ENCODE measurements around the gene C17orf50.

Gene C17orf50

DNA sequence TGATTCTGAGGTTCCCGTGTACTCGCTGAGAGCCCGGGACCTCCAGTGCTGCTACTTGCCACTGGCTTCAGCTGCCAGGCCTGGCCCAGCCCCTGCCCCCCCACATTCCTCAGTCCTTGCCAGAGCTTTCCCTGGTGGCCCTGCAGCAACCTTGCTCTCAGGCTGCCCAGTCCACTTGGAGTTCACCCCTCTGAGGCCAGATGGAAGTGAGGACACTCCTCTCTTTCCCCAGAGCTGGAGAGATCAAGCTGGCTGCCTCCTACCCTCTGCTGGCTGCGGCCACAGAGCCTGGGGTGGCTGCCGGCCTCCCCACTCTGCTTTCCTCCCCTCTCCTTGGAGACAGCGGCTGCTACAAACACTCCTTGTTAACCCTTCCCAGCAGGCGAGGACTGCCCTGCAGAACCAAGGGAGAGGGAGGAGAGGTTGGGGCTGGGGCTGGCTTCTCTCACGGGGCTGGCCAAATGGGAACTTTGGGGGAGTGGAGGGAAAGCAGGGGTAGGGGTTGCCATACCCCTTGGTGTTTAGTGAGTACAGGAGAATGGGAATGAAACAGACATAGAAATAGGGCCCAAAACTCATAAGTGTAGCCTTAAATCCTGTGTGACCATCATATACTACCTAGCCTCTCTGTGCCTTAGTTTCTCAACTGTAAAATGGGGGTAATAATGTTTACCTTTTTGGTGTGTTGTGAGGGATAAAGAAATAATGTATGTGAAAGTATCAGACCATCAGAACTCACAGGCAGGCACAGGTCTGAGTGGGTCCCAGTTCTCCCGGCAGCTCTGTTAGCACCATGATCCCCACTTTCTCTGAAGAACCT, 7.5 kb upstream of the C17orf50 start, which contains the start of gene GAS2L2:
Gene GAS2L2 (minus strand): TSS at position 295 of the 820 bp plus-strand sequence. CDS start 389 bp downstream, outside the sequence.
- no peak for DNase-seq (ENCODE audit: low read depth)

DNA sequence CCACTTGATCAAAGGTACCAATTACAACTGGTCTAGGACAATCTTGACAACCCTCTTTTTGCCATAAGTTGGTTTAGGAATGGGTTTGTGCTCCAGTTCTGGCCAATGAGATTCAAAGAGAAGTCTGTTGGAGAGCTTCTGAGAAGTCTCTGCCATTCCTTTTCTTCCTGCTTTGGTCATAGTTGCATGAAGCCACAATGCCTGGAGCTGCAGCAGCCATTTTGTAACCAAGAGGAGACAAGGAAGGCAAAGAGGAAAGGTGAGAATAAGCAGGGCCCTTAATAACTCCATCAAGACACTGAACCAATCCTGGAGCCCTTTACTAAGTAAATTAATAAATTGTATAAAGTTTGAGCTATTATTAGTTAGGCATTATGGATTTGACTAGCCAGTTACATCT, 3.4 kb upstream of the C17orf50 start:
- DNase-seq (ENCODE audit: low read depth) = no peak

DNA sequence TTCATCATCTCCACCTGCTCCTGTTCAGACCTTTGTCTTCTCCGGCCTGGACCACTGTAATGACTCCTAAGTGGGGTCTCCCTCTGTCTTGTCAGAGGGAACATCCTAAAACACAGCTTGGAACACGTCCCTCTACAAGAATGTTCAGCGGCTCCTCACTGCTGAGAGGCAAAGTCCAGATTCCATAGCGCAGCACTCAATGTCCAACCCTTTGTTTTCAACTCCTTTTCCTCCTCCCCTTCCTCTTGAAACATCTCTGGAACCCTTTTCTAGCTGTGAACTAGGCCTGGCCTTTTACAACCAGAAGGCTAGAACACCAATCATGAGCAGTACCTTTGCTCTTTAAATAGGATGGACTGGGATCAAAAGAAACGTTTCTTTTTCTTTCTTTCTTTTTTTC, 914 bp downstream of the C17orf50 start:
- DNase-seq (ENCODE audit: low read depth) = no peak

DNA sequence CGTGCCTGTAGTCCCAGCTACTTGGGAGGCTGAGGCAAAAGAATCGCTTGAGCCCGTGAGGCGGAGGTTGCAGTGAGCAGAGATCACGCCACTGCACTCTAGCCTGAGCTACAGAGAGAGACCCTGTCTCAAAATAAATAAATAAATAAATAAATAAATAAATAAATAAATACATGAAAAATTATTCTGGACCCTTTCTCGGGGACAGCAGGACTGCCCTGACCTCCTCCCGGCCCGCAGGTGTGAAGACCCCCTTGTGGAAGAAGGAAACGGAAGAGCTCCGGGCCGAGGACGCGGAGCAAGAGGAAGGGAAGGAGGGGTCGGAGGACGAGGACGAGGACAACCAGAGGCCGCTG, 3.1 kb downstream of the C17orf50 start:
- DNase-seq (ENCODE audit: low read depth) = no peak

DNA sequence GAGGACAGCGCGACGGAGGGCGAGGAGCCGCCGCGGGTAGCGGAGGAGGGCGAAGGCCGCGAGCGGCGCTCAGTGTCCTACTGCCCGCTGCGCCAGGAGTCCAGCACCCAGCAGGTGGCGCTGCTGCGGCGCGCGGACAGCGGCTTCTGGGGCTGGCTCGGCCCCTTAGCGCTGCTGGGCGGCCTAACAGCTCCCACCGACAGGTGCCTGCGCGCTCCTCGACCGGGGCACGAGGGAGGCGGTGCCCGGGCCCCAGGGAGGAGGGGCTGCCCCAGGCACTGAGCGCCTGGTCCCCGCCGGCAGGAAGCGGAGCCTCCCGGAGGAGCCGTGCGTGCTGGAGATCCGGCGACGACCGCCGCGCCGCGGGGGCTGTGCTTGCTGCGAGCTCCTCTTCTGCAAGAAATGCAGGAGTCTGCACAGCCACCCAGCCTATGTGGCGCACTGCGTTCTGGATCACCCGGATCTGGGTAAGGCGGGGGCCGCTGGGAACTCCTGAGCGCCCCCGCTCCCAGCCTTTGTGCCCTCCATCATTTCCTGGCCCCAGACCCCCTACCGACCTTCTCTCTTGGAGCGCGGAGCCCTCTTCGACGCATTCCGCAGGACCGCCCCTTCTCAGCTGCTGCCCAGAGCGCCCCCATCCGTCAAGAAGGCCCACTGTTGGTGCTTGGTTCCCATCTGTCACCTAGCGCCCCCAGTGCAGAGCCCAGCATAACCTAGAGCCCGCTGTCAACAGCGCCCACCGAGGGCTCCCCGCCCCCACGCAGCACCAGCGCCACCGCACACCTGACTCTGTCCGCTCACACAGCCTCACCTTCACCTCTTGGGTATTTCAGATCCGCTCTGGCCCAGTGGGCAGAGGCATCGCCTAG, 3.7 kb downstream of the C17orf50 start:
- DNase-seq (ENCODE audit: low read depth) = peak; percentile 78

DNA sequence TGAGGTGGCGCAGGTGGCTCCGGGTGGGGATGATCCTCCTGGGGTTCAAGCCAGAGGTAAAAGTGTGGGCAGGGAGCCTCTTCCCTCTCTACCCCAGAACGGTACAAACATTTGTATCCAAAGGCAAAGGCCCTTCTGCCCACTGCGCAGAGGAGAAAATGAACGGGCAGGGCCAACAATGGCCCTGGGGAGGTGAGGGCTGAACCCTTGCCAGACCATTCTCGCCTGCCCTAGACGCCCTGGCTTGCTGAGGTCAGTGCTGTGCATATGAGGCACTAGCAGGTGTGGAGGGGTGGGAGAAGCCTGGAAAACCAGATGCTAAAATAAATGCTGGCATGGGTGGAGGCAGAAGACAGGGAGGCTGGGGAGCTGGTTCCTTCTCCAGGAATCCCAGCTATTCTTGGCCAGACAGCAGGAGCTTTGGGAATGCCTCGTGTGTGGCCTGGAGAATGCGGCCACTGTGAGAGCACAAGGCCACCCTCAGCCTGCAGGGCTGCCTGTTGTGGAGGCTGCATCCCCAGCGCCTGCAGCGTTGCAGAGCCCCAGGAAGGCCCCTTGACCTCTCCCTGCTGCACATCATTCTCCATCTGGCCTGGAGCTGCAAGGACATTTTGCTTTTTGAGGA, 4.5 kb downstream of the C17orf50 start:
- DNase-seq (ENCODE audit: low read depth) = no peak

DNA sequence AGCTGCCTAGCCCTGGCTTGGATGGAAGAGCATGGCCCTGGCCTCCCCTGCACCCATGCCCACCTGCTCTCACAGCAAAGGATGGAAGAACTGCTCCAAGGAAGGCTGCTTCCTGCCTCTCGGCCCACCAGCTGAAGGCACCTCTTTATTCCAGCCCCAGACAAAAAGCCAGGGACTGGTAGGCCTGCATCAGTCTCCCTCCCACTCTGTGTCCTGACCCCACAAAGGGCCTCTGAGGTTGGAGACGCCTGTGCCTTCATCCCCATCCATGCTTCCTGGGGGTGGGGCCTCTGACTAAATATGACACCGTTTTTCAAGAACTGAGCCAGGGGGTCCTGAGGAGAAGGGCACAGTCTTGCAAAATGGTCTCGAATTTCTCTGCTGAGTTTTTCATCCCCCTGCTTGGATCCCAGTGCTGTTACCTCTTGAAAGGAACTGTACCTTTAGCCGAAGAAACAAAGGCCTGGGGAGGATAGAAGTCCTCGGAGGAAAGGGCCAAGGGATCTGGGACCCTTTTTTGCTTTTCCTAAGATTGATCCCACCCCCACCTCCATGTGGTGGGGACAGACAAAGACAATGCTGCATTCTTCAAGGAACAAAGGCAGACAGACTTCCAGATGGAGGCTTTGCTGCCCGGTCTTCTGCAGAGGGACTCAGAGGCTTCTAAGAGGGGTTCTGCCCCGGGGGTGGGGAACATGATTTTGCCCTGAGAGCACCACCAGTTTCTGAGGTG, 5.2 kb downstream of the C17orf50 start:
- no peak for DNase-seq (ENCODE audit: low read depth)

DNA sequence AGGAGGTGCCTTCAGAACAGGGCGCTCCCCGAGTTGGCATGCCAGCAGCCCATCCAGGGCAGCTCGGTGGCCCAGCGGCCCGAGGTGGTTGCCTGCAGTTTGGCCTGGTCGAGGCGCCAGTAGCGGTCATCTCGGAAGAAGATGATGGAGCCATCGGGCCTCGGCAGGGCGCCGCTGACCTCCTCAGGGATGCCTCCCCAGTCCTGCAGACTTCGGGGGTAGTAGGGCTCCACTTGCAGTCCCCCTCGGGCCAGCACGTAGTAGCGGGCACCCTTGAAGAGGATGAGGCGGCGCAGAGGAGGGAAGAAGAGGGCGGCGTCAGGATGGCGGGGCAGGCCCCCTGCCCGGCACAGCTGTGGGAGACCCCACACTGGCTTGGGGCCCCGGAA, 5.8 kb downstream of the C17orf50 start:
- DNase-seq (ENCODE audit: low read depth) = no peak

DNA sequence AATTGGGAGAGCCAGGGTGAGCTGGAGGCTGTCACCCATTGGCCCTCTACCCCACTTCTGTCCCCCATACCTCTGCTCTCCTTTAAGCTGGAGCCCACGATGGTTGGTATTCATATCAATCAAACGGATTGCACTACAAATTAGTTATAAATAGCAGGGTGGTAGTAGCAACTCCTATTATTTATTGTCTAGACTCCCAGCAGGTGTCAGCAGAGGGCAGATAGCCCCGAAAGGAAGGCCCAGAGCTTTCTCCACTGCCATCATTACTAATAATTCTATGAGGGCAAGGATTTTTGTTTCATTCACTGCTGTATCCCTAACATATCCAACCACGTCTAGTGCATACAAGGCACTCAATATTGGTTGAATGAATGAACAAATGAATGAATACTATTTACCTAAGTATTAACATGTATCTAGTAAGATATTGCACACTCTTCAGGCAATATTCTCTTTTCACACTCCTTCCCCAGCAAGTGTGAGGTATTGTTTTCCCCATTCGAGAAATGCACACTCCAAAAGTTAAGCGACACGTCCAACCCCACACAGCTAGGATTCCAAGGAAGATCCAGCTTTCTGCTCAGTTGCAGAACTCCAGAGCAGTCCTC, 6.3 kb downstream of the C17orf50 start:
- no peak for DNase-seq (ENCODE audit: low read depth)

DNA sequence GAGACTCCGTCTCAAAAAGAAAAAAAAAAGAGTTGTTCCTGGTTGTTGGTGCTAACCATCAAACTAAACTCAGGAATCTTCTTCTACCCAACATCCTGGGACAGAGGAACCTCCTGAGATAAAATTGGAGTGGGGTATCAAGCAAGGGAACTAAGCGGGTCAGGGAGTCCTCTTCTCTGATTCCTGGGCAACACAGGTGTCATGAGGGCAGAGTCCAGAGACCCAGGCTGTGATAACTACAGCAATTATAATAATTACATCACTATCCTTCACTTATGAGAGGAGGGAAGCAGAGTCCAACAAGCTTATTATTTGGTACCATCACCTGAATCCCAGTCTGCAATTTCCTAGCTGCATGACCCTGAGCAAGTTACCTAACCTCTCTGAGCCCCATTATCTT, 8.1 kb downstream of the C17orf50 start:
- DNase-seq (ENCODE audit: low read depth) = no peak

DNA sequence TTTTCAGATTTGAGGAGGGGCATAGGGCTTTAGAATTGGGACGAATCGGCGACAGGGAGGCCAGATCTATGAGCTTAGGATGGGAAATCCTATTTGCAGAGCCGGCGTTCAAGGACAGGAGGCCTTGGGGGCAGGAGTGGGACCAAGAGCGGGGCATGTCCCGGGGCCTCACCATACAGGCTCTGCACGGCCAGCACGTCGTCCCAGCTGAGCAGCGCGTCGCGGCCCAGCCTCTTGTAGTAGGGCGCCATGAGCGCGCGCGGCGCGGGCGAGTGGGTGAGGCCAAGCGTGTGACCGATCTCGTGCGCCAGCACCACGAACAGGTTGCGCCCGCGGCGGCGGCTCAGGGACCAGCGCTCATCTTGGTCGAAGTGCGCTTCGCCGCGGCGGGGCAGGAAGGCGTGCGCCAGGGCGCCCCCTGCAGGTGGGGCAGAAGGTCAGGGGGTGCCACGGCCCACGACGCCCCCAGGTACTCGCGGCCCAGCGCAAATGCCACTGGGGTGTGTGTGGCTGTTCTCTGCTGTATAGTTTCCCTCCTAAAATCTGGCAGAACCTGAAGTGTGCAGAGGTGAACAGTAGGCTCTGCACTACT, 9.3 kb downstream of the C17orf50 start:
- DNase-seq (ENCODE audit: low read depth) = no peak

DNA sequence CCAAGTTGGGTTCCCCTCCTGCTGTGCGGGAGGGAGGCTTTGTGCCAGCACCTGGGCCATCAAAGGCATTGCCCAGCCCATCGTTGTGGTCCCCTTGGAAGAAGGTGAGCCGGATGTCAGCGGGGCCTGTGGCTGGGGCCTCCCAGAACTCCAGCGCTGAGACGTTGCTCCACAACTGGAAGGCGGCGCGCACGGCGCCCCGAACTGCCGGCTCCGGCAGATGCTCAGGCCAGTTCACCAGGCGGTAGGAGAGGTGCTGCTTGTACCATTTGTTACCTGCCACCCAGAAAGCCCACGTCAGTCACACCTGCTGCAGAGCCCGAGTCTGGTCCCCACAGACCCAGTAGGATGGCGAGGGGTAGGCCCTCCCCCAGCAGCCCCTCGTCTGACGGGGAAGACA, 12.4 kb downstream of the C17orf50 start:
- no peak for DNase-seq (ENCODE audit: low read depth)

DNA sequence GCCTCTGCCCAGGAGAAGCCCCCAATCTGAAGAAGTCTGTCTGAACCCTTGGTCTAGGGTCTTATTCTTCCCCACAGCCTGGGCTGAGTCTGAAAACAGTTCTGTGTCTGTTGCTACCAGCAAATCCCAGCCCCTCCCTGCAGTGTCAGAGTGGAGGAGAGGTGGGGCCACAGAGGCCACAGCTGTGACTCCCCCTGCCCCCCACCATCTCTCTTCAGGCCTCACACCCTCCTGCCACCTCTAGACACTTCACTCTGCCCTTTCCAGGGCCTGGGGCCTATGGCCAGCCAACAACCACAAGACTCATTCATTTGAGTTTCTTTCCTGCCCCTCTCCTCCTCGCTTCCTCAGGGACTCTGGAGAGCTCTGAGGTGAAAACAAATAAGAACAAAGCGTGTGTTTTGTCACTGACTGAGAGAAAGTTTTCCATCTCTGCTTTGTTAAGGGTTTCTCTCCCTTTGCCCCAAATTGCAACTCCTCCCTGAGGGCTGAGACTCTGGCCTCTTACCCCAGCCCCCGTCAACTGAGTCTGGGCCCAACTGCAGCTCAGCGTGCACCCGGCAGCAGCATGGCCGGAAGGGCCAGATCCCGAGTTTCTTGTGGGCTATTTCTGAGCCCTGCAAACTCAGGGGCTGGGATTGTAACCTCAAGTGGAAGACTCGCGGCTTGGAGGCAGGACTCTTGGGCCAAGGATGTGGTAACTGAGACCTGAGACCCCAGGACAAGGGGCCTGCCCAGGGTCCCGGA, 13.2 kb downstream of the C17orf50 start:
- no peak for DNase-seq (ENCODE audit: low read depth)

DNA sequence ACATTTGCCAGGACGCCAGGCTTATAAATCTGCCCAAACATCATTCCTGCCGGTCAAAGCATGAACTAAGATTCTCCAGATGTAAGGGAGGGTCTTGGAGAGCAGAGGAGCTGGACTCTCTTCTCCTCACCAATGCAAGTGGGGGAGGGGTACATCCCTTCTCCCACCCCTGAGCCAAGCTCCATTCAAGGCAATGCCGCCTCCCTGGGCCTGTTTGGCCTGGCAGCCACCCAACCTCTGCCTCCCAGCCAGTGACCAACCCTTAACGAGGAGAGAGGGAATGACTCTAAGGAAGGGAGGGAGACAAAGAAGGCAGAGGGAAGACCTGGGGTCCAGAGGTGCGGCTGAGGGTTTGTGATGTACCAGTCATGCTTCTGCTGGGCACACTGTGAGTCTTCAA, 13.8 kb downstream of the C17orf50 start:
- no peak for DNase-seq (ENCODE audit: low read depth)

DNA sequence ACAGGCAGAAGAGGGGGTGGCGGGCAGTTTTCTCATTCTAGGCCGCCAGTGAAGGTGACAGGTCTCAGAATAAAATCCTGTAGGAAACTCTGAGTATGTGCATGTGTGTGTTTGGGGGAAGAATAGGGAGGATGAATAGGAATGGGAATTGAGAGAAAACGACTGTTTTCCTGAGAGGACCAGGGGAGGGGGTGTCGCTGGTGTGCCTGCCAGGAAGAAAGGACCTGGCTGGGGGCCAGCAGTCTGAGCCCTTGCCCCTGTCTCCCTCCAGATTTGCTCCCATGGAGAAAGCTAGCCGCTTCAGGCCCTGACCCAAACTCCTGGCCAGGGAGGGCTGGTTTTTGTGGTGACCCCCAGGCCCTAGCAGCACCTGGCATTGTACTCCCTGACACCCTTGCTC, 14.4 kb downstream of the C17orf50 start:
- DNase-seq (ENCODE audit: low read depth) = no peak

DNA sequence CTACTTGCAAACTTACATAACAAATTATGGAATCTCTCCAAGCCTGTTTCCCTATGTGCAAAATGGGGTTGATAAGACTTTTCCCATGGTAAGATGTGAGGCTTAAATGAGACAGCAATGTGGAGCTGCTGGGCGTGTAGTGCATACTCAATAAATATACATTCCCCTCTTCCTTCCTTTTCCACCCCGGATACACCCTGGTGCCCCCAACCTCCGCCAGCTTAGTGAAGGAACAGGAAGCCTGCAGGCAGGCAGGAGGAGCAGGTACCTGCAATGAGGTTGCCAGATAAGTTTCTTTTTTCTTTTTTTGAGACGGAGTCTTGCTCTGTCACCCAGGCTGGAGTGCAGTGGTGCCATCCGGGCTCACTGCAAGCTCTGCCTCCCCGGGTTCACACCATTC, 14.9 kb downstream of the C17orf50 start:
- DNase-seq (ENCODE audit: low read depth) = no peak

DNA sequence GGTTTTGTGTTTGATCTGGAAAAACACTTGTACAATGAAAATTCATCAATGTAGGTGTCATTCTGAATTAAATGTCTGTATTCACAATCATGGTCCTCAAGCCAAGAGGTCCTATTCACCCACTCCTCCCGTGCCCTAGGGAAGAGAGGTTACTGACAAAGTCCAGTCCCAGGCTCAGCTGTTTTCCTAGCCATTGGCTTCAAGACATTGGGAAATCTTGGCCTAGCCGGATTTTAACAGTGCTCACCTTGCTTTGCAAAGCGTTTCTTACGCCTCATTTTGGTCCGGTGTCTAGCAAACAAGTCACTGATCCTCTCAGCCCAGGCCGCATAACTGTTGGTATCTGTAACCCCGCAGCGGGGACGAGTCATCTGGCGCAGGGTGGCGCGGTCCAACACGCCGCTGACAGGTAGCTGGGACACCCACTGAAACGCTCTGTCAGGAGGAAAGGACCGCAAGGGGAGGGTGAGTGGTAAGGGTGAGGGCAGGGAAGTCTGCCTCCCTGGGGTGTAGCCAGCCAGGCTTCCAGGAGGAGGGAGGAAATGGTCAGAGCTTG, 18.0 kb downstream of the C17orf50 start:
- DNase-seq (ENCODE audit: low read depth) = no peak

DNA sequence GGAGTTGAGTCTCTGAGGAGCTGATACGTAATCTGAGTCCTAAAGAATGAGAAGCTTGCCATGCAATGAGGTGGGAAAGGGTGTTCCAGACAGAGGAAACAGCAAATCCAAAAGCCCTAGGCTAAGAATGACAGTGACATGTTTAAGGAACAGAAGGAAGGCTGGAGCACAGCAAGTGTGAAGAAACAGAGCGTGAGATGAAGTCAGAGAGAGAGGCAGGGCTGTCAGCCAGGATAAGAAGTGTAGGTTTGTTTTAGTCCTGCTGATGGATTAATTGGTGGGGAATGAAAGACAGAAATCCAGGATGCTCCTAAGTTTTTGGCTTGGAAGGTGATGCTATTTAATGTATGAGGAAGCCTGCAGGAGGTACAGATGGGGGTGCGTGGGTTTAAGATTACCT, 20.3 kb downstream of the C17orf50 start:
- DNase-seq (ENCODE audit: low read depth) = no peak

DNA sequence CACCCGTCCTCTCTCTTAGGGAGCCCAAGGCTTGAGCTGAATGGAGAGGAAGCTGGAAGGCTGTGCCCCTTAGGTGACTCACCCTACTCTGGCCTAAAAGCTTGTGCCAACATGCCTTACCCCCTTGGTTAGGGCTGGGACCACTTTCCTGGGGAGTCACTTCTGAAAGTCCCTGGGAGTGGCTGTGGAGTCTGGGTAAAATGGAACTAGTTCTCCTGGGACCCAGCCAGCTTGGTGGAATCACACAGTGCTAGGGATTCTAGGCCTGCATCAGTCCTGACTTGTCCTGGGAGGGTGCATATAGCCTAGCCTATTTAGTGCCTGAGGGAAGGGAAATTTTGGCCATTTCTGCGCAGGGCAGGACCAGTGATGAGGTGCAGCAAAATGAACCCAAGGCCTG, 24.2 kb downstream of the C17orf50 start:
- DNase-seq (ENCODE audit: low read depth) = no peak

DNA sequence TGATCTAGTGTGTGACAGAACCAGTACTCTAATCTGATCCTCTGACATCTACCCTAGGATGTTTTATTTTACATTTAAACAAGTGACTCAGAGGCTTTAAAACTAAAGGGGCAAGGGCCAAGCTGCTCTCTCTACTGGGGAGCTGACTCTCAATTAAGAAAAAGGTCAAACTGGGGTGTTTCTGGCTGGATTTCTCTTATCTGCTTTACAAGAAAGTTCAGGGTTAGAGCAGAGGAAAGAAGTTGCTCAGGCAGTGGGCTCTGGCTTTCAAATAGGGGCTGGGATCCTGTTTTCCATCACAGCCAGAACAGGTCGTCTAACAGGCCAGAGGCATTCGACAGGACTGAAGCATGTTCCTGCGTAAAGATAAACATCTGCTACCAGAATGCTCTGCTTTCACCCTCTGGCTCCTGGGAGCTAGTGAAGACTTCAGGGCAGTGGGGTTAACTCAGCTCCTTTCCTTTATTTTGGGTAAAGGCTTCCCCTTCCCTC, 26.3 kb downstream of the C17orf50 start:
- DNase-seq (ENCODE audit: low read depth) = no peak

Measured in activated T-cell treated with anti-CD3 and anti-CD28 coated beads for 1 hour (primary cell).